K562 (cell line): ENCODE results near the gene OLFML1. TPM values are rescaled to one million over a fixed set of nuclear protein-coding genes. Genes with fewer than 3 reads are reported as not detected.

Experiments
- polyA plus RNA-seq, 8 experiments: library from polyadenylated mRNA; depleted of rRNA in 4 of 8; stranded (reverse) in 5 of 8; unstranded in 3 of 8; fragments of >200 nt; fragmentation: Nextera tagmentation in 2 of 8; fragmentation: Illumina TruSeq in 1 of 8; extraction: Ambion mirVana in 2 of 8; extraction: Trizol in 1 of 8; gene quantifications; 2 replicates each; pipeline versions ENCODE4 v1.2.1 to v1.2.3, GENCODE V29; 2011 to 2014; ENCODE audit warnings: inconsistent platforms in 1 of 8, missing spikeins in 1 of 8
- total RNA-seq, 7 experiments: library from RNA; depleted of rRNA in 6 of 7; stranded (reverse); fragments of >200 nt in 6 of 7; fragmentation: Illumina TruSeq in 2 of 7; extraction: Trizol in 2 of 7; gene quantifications; 2 replicates each; pipeline versions ENCODE4 v1.2.1 to v1.2.3, GENCODE V29; 2011 to 2021; ENCODE audit warnings: low replicate concordance in 1 of 7

Gene OLFML1
- total and polyA plus RNA-seq, 9 of the 15 experiments (the other 6 are each of a cell fraction or from before 2014, with no cell fraction given) = not detected

Other genes starting within 250 kb of the OLFML1 start
- gene SYT9, start 233.6 kb upstream of the OLFML1 start, total RNA-seq (2014; rRNA removed) = not detected in 2 replicates
- not detected in 2 replicates for gene SYT9, start 233.6 kb upstream of the OLFML1 start, total RNA-seq (2014; rRNA removed; fragmentation: Illumina TruSeq; extraction: Trizol)
- gene SYT9, start 233.6 kb upstream of the OLFML1 start, total RNA-seq (2015; rRNA removed; fragmentation: Illumina TruSeq; extraction: Trizol) = not detected in 2 replicates
- not detected in 2 replicates for gene SYT9, start 233.6 kb upstream of the OLFML1 start, total RNA-seq (2021)
- gene SYT9, start 233.6 kb upstream of the OLFML1 start, polyA plus RNA-seq (2011; rRNA removed) = not detected in 2 replicates
- not detected in 2 replicates for gene SYT9, start 233.6 kb upstream of the OLFML1 start, polyA plus RNA-seq (2014; fragmentation: Illumina TruSeq; extraction: Trizol)
- gene SYT9, start 233.6 kb upstream of the OLFML1 start, polyA plus RNA-seq (2014; fragmentation: Nextera tagmentation; extraction: Ambion mirVana) = under 1 TPM in 1 of 2 experiments, not detected in 1; 0.01 TPM
- not detected in 2 replicates for gene SYT9, start 233.6 kb upstream of the OLFML1 start, polyA plus RNA-seq (2014; rRNA removed)
- 0.68 and 2.1 TPM in 2 replicates for gene PPFIBP2, start 28.5 kb downstream of the OLFML1 start, total RNA-seq (2014; rRNA removed)
- 1.3 and 1.9 TPM in 2 replicates for gene PPFIBP2, start 28.5 kb downstream of the OLFML1 start, total RNA-seq (2014; rRNA removed; fragmentation: Illumina TruSeq; extraction: Trizol)
- 2.7 TPM in 2 replicates for gene PPFIBP2, start 28.5 kb downstream of the OLFML1 start, total RNA-seq (2015; rRNA removed; fragmentation: Illumina TruSeq; extraction: Trizol)
- gene PPFIBP2, start 28.5 kb downstream of the OLFML1 start, total RNA-seq (2021) = 1.2 and 2.4 TPM in 2 replicates
- gene PPFIBP2, start 28.5 kb downstream of the OLFML1 start, polyA plus RNA-seq (2011; rRNA removed) = 0.79 and 2.4 TPM in 2 replicates
- 1.5 and 3.4 TPM in 2 replicates for gene PPFIBP2, start 28.5 kb downstream of the OLFML1 start, polyA plus RNA-seq (2014; fragmentation: Illumina TruSeq; extraction: Trizol)
- gene PPFIBP2, start 28.5 kb downstream of the OLFML1 start, polyA plus RNA-seq (2014; fragmentation: Nextera tagmentation; extraction: Ambion mirVana) = 1 to 10 TPM in 1 of 2 experiments, under 1 TPM in 1; 0.18 to 1.1 TPM
- gene PPFIBP2, start 28.5 kb downstream of the OLFML1 start, polyA plus RNA-seq (2014; rRNA removed) = 1.1 and 2.6 TPM in 2 replicates
- 8.2 and 11.3 TPM in 2 replicates for gene CYB5R2, start 188.0 kb downstream of the OLFML1 start, total RNA-seq (2014; rRNA removed)
- 10.5 and 13.6 TPM in 2 replicates for gene CYB5R2, start 188.0 kb downstream of the OLFML1 start, total RNA-seq (2014; rRNA removed; fragmentation: Illumina TruSeq; extraction: Trizol)
- 11.0 and 11.7 TPM in 2 replicates for gene CYB5R2, start 188.0 kb downstream of the OLFML1 start, total RNA-seq (2015; rRNA removed; fragmentation: Illumina TruSeq; extraction: Trizol)
- gene CYB5R2, start 188.0 kb downstream of the OLFML1 start, total RNA-seq (2021) = 8.8 and 11.0 TPM in 2 replicates
- 4.0 and 16.7 TPM in 2 replicates for gene CYB5R2, start 188.0 kb downstream of the OLFML1 start, polyA plus RNA-seq (2011; rRNA removed)
- 17.5 and 20.4 TPM in 2 replicates for gene CYB5R2, start 188.0 kb downstream of the OLFML1 start, polyA plus RNA-seq (2014; fragmentation: Illumina TruSeq; extraction: Trizol)
- gene CYB5R2, start 188.0 kb downstream of the OLFML1 start, polyA plus RNA-seq (2014; fragmentation: Nextera tagmentation; extraction: Ambion mirVana) = 10 to 100 TPM; 18.1 to 28.7 TPM
- 11.2 and 16.8 TPM in 2 replicates for gene CYB5R2, start 188.0 kb downstream of the OLFML1 start, polyA plus RNA-seq (2014; rRNA removed)
- gene OVCH2, start 221.0 kb downstream of the OLFML1 start, total RNA-seq (2014; rRNA removed) = not detected in 2 replicates
- gene OVCH2, start 221.0 kb downstream of the OLFML1 start, total RNA-seq (2014; rRNA removed; fragmentation: Illumina TruSeq; extraction: Trizol) = not detected in 2 replicates
- not detected in 2 replicates for gene OVCH2, start 221.0 kb downstream of the OLFML1 start, total RNA-seq (2015; rRNA removed; fragmentation: Illumina TruSeq; extraction: Trizol)
- gene OVCH2, start 221.0 kb downstream of the OLFML1 start, total RNA-seq (2021) = not detected in 2 replicates
- gene OVCH2, start 221.0 kb downstream of the OLFML1 start, polyA plus RNA-seq (2011; rRNA removed) = not detected in 2 replicates
- not detected in 2 replicates for gene OVCH2, start 221.0 kb downstream of the OLFML1 start, polyA plus RNA-seq (2014; fragmentation: Illumina TruSeq; extraction: Trizol)
- gene OVCH2, start 221.0 kb downstream of the OLFML1 start, polyA plus RNA-seq (2014; fragmentation: Nextera tagmentation; extraction: Ambion mirVana) = not detected
- gene OVCH2, start 221.0 kb downstream of the OLFML1 start, polyA plus RNA-seq (2014; rRNA removed) = not detected in 2 replicates